ENCODE data around the gene SMG6.

Gene SMG6

GRCh38 chr17:2054512-2055291, 248.9 kb downstream of the SMG6 start, which contains the start of gene HIC1:
HIC1 (plus strand) TSS chr17:2055103; CDS start chr17:2056691, 1,588 bp downstream.
- H3K27me3 ChIP-seq (ENCODE audit: control insufficient read depth in 1 of 2, insufficient read depth in 2 of 2, low read length in 2 of 2): peaks cover 20 to 64% of the 10 kb centered on the region in 2 donors
- peaks cover 41% of the 10 kb centered on the region for H3K4me1 ChIP-seq (ENCODE audit: control insufficient read depth, insufficient read depth, low read length)
- no peaks in the 10 kb centered on the region for H3K9me3 ChIP-seq (ENCODE audit: control insufficient read depth in 2 of 2, low read length in 2 of 2)
- H3K9ac ChIP-seq (ENCODE audit: low read length in 2 of 2): peak within 1 kb of the TSS in 1 of 2 donors; percentile 50
- peak within 1 kb of the TSS; percentile 55 to 71 for H3K4me3 ChIP-seq (ENCODE audit: low read length in 2 of 2)
- peak within 1 kb of the TSS; percentile 46 for H3K27ac ChIP-seq (ENCODE audit: low read length)
- H3K36me3 ChIP-seq (ENCODE audit: control insufficient read depth in 2 of 2, insufficient read depth in 2 of 2, low read length in 2 of 2): no peaks in the 10 kb centered on the region

GRCh38 chr17:2054262-2054511, 249.4 kb downstream of the SMG6 start:
- peaks cover 39% of the 10 kb centered on the region for H3K4me1 ChIP-seq (ENCODE audit: control insufficient read depth, insufficient read depth, low read length)
- H3K36me3 ChIP-seq (ENCODE audit: control insufficient read depth in 2 of 2, insufficient read depth in 2 of 2, low read length in 2 of 2): no peaks in the 10 kb centered on the region
- H3K9ac ChIP-seq (ENCODE audit: low read length in 2 of 2): no peak overlapping the region
- H3K27me3 ChIP-seq (ENCODE audit: control insufficient read depth in 1 of 2, insufficient read depth in 2 of 2, low read length in 2 of 2): peaks cover 20 to 69% of the 10 kb centered on the region in 2 donors
- peak overlapping the region; percentile 55 to 71 for H3K4me3 ChIP-seq (ENCODE audit: low read length in 2 of 2)
- peak overlapping the region; percentile 46 for H3K27ac ChIP-seq (ENCODE audit: low read length)
- no peaks in the 10 kb centered on the region for H3K9me3 ChIP-seq (ENCODE audit: control insufficient read depth in 2 of 2, low read length in 2 of 2)

- Histone ChIP-seq H3K36me3 (ENCODE audit: control insufficient read depth in 2 of 2, insufficient read depth in 2 of 2, low read length in 2 of 2) (no peaks in the 10 kb centered on the region), H3K9ac (ENCODE audit: low read length in 2 of 2) (no peak overlapping the region), H3K4me1 (ENCODE audit: control insufficient read depth, insufficient read depth, low read length) (peaks cover 45% of the 10 kb centered on the region), H3K27ac (ENCODE audit: low read length) (peak overlapping the region; percentile 46), H3K9me3 (ENCODE audit: control insufficient read depth in 2 of 2, low read length in 2 of 2) (no peaks in the 10 kb centered on the region), H3K4me3 (ENCODE audit: low read length in 2 of 2) (peak overlapping the region; percentile 55 to 71), H3K27me3 (ENCODE audit: control insufficient read depth in 1 of 2, insufficient read depth in 2 of 2, low read length in 2 of 2) (peaks cover 20 to 68% of the 10 kb centered on the region in 2 donors)
Measured at GRCh38 chr17:2053380-2054261, 250.0 kb downstream of the SMG6 start.

- H3K36me3 ChIP-seq (ENCODE audit: control insufficient read depth in 2 of 2, insufficient read depth in 2 of 2, low read length in 2 of 2): no peaks in the 10 kb centered on the region
- peaks cover 20 to 57% of the 10 kb centered on the region in 2 donors for H3K27me3 ChIP-seq (ENCODE audit: control insufficient read depth in 1 of 2, insufficient read depth in 2 of 2, low read length in 2 of 2)
- peaks cover 45% of the 10 kb centered on the region for H3K4me1 ChIP-seq (ENCODE audit: control insufficient read depth, insufficient read depth, low read length)
- no peaks in the 10 kb centered on the region for H3K9me3 ChIP-seq (ENCODE audit: control insufficient read depth in 2 of 2, low read length in 2 of 2)
- H3K27ac ChIP-seq (ENCODE audit: low read length): no peak overlapping the region
- H3K9ac ChIP-seq (ENCODE audit: low read length in 2 of 2): no peak overlapping the region
- H3K4me3 ChIP-seq (ENCODE audit: low read length in 2 of 2): no peak overlapping the region
Measured at GRCh38 chr17:2051933-2052559, 251.5 kb downstream of the SMG6 start.

GRCh38 chr17:2051061-2051932, 252.3 kb downstream of the SMG6 start:
- H3K4me3 ChIP-seq (ENCODE audit: low read length in 2 of 2): no peak overlapping the region
- peaks cover 20 to 52% of the 10 kb centered on the region in 2 donors for H3K27me3 ChIP-seq (ENCODE audit: control insufficient read depth in 1 of 2, insufficient read depth in 2 of 2, low read length in 2 of 2)
- H3K36me3 ChIP-seq (ENCODE audit: control insufficient read depth in 2 of 2, insufficient read depth in 2 of 2, low read length in 2 of 2): no peaks in the 10 kb centered on the region
- no peak overlapping the region for H3K9ac ChIP-seq (ENCODE audit: low read length in 2 of 2)
- H3K4me1 ChIP-seq (ENCODE audit: control insufficient read depth, insufficient read depth, low read length): peaks cover 43% of the 10 kb centered on the region
- no peaks in the 10 kb centered on the region for H3K9me3 ChIP-seq (ENCODE audit: control insufficient read depth in 2 of 2, low read length in 2 of 2)
- no peak overlapping the region for H3K27ac ChIP-seq (ENCODE audit: low read length)

- peaks cover 42% of the 10 kb centered on the region for H3K4me1 ChIP-seq (ENCODE audit: control insufficient read depth, insufficient read depth, low read length)
- H3K27me3 ChIP-seq (ENCODE audit: control insufficient read depth in 1 of 2, insufficient read depth in 2 of 2, low read length in 2 of 2): peaks cover 18 to 48% of the 10 kb centered on the region in 2 donors
Measured at GRCh38 chr17:2050300-2051060, 253.1 kb downstream of the SMG6 start.

GRCh38 chr17:2049333-2050299, 254.0 kb downstream of the SMG6 start:
- Histone ChIP-seq H3K36me3 (ENCODE audit: control insufficient read depth in 2 of 2, insufficient read depth in 2 of 2, low read length in 2 of 2) (no peaks in the 10 kb centered on the region), H3K9me3 (ENCODE audit: control insufficient read depth in 2 of 2, low read length in 2 of 2) (no peaks in the 10 kb centered on the region), H3K4me1 (ENCODE audit: control insufficient read depth, insufficient read depth, low read length) (peaks cover 33% of the 10 kb centered on the region), H3K9ac (ENCODE audit: low read length in 2 of 2) (peak overlapping the region; percentile 55 to 64), H3K27me3 (ENCODE audit: control insufficient read depth in 1 of 2, insufficient read depth in 2 of 2, low read length in 2 of 2) (peaks cover 17 to 41% of the 10 kb centered on the region in 2 donors), H3K4me3 (ENCODE audit: low read length in 2 of 2) (peak overlapping the region; percentile 66 to 79), H3K27ac (ENCODE audit: low read length) (peak overlapping the region; percentile 24)

More at GRCh38 chr17:2050300-2051060, 253.1 kb downstream of the SMG6 start:
- Histone ChIP-seq H3K36me3 (ENCODE audit: control insufficient read depth in 2 of 2, insufficient read depth in 2 of 2, low read length in 2 of 2) (no peaks in the 10 kb centered on the region), H3K27ac (ENCODE audit: low read length) (no peak overlapping the region), H3K4me3 (ENCODE audit: low read length in 2 of 2) (peak overlapping the region in 1 of 2 donors; percentile 59), H3K9ac (ENCODE audit: low read length in 2 of 2) (no peak overlapping the region), H3K9me3 (ENCODE audit: control insufficient read depth in 2 of 2, low read length in 2 of 2) (no peaks in the 10 kb centered on the region)

- Histone ChIP-seq H3K36me3 (ENCODE audit: control insufficient read depth in 2 of 2, insufficient read depth in 2 of 2, low read length in 2 of 2) (peaks cover 0 to 6% of the 10 kb centered on the region in 2 donors), H3K9ac (ENCODE audit: low read length in 2 of 2) (peak overlapping the region in 1 of 2 donors; percentile 64), H3K9me3 (ENCODE audit: control insufficient read depth in 2 of 2, low read length in 2 of 2) (no peaks in the 10 kb centered on the region), H3K27ac (ENCODE audit: low read length) (no peak overlapping the region), H3K27me3 (ENCODE audit: control insufficient read depth in 1 of 2, insufficient read depth in 2 of 2, low read length in 2 of 2) (peaks cover 13 to 33% of the 10 kb centered on the region in 2 donors), H3K4me3 (ENCODE audit: low read length in 2 of 2) (peak overlapping the region; percentile 66 to 79), H3K4me1 (ENCODE audit: control insufficient read depth, insufficient read depth, low read length) (peaks cover 33% of the 10 kb centered on the region)
Measured at GRCh38 chr17:2048805-2049204, 254.8 kb downstream of the SMG6 start.

GRCh38 chr17:2047590-2047989, 256.0 kb downstream of the SMG6 start:
- H3K9ac ChIP-seq (ENCODE audit: low read length in 2 of 2): no peak overlapping the region
- no peaks in the 10 kb centered on the region for H3K9me3 ChIP-seq (ENCODE audit: control insufficient read depth in 2 of 2, low read length in 2 of 2)
- H3K36me3 ChIP-seq (ENCODE audit: control insufficient read depth in 2 of 2, insufficient read depth in 2 of 2, low read length in 2 of 2): peaks cover 9 to 15% of the 10 kb centered on the region in 2 donors
- H3K4me1 ChIP-seq (ENCODE audit: control insufficient read depth, insufficient read depth, low read length): peaks cover 34% of the 10 kb centered on the region
- H3K27ac ChIP-seq (ENCODE audit: low read length): no peak overlapping the region
- H3K27me3 ChIP-seq (ENCODE audit: control insufficient read depth in 1 of 2, insufficient read depth in 2 of 2, low read length in 2 of 2): peaks cover 9 to 25% of the 10 kb centered on the region in 2 donors
- no peak overlapping the region for H3K4me3 ChIP-seq (ENCODE audit: low read length in 2 of 2)
